Cardiac muscle cell (in vitro differentiated cells and primary cell): ENCODE measurements around the gene GEN1. TPM values are rescaled to one million over a fixed set of nuclear protein-coding genes. Genes with fewer than 3 reads are reported as not detected.

Experiments
- DNase-seq, 2 donors: peaks; one replicate each; pipeline versions ENCODE4 v3.0.0 to v3.0.0-alpha.2; 2010 to 2017; ENCODE audit warnings: low read depth in 1 of 2, low spot score in 1 of 2
- H3K27ac ChIP-seq: fragments of 200-600 bp; sonication (generic); 2 replicates; pipeline ENCODE4 v1.5.1; 2016
- H3K27me3 ChIP-seq: fragments of 200-600 bp; sonication (generic); 2 replicates; pipeline ENCODE4 v1.6.0; 2016; ENCODE audit warnings: control low read depth
- H3K36me3 ChIP-seq: fragments of 200-600 bp; sonication (generic); 2 replicates; pipeline ENCODE4 v1.5.1; 2016; ENCODE audit warnings: control low read depth
- H3K4me1 ChIP-seq: fragments of 200-600 bp; sonication (generic); 2 replicates; pipeline ENCODE4 v1.8.1; 2017; ENCODE audit warnings: low read depth, mild to moderate bottlenecking, mixed run types
- H3K4me3 ChIP-seq: fragments of 200-600 bp; sonication (generic); 2 replicates; pipeline ENCODE4 v1.5.1; 2016; ENCODE audit warnings: mild to moderate bottlenecking
- H3K9me3 ChIP-seq: fragments of 200-600 bp; sonication (generic); 2 replicates; pipeline ENCODE4 v1.5.1; 2017; ENCODE audit warnings: low read depth, mild to moderate bottlenecking, control low read depth
- CTCF ChIP-seq: IDR thresholded peaks from 2 replicates; pipeline ENCODE4 v1.5.1; 2012; ENCODE audit warnings: low read depth, mild to moderate bottlenecking, low read length
- polyA plus RNA-seq: library from polyadenylated mRNA; unstranded; fragments of >200 nt; fragmentation: Nextera tagmentation; extraction: Ambion mirVana; gene quantifications from 2 replicates; pipeline ENCODE4 v1.2.1, GENCODE V29; 2016
- total RNA-seq: library from RNA; depleted of rRNA; stranded (reverse); fragments of >200 nt; gene quantifications from 2 replicates; pipeline ENCODE4 v1.2.3, GENCODE V29; 2016

Gene GEN1
- total and polyA plus RNA-seq, 2 experiments from 2014 or later = 4.3 to 8.8 TPM

GRCh38 chr2:17813742-17814473 is 60.0 kb downstream of the GEN1 start:
- Histone ChIP-seq H3K4me1 (no peaks in the 10 kb centered on the region), H3K27me3 (no peaks in the 10 kb centered on the region), H3K9me3 (no peaks in the 10 kb centered on the region), H3K36me3 (no peaks in the 10 kb centered on the region), H3K27ac (no peak overlapping the region), H3K4me3 (no peak overlapping the region)
- DNase-seq = peak in 1 of 2 donors; percentile 63
- TF ChIP-seq CTCF = no peak

- no peak overlapping the region for H3K27ac ChIP-seq
- DNase-seq = no peak
- H3K9me3 ChIP-seq = no peaks in the 10 kb centered on the region
- no peaks in the 10 kb centered on the region for H3K27me3 ChIP-seq
- H3K4me1 ChIP-seq = no peaks in the 10 kb centered on the region
- H3K36me3 ChIP-seq = no peaks in the 10 kb centered on the region
- TF ChIP-seq CTCF = no peak
- H3K4me3 ChIP-seq = no peak overlapping the region
These were observed 60.7 kb downstream of the GEN1 start for GRCh38 chr2:17814601-17815000.

- Histone ChIP-seq H3K4me3 (no peak overlapping the region), H3K4me1 (no peaks in the 10 kb centered on the region), H3K27ac (no peak overlapping the region), H3K9me3 (no peaks in the 10 kb centered on the region), H3K36me3 (no peaks in the 10 kb centered on the region), H3K27me3 (no peaks in the 10 kb centered on the region)
- DNase-seq = no peak
- no peak for TF ChIP-seq CTCF
These were observed 61.7 kb downstream of the GEN1 start for GRCh38 chr2:17815468-17816184.

GRCh38 chr2:17816396-17817245 is 62.7 kb downstream of the GEN1 start, which contains the start of gene MSGN1:
MSGN1 (plus strand) TSS chr2:17816460; CDS start chr2:17816519, 59 bp downstream.
- no peak for TF ChIP-seq CTCF
- Histone ChIP-seq H3K27ac (no peak within 1 kb of the TSS), H3K9me3 (no peaks in the 10 kb centered on the region), H3K36me3 (no peaks in the 10 kb centered on the region), H3K4me3 (no peak within 1 kb of the TSS), H3K27me3 (no peaks in the 10 kb centered on the region), H3K4me1 (peaks cover 4% of the 10 kb centered on the region)
- DNase-seq = no peak

GRCh38 chr2:17818235-17818815 is 64.4 kb downstream of the GEN1 start:
- no peaks in the 10 kb centered on the region for H3K36me3 ChIP-seq
- H3K4me3 ChIP-seq = no peak overlapping the region
- no peak for TF ChIP-seq CTCF
- no peak overlapping the region for H3K27ac ChIP-seq
- peaks cover 16% of the 10 kb centered on the region for H3K4me1 ChIP-seq
- no peaks in the 10 kb centered on the region for H3K9me3 ChIP-seq
- H3K27me3 ChIP-seq = no peaks in the 10 kb centered on the region
- DNase-seq = no peak
